HCT116 (cell line): Measurements from ENCODE around the gene ETHE1. TPM values are rescaled to one million over a fixed set of nuclear protein-coding genes. Genes with fewer than 3 reads are reported as not detected.
A peak's percentile ranks its signal among the peaks of the same experiment; 100 is the strongest.

Source experiments
- ATAC-seq: fragments of 200-7000 bp; cut with Tn5 transposase; 2 replicates; pipeline ENCODE4 v1.9.1; 2020; ENCODE audit warnings: mild to moderate bottlenecking, moderate library complexity
- BruUV-seq: library from RNA; stranded (reverse); fragments of 400-500 nt; replicated peaks from 2 replicates; lab custom pipeline; 2021; lab: Mats Ljungman, UMichigan
- CTCF ChIA-PET: fragments of 300-600 bp; sonication (Branson Sonifier 250); formaldehyde crosslinking; loops from one replicate; lab custom pipeline; 2021; ENCODE audit warnings: antibody characterized with exemption; lab: Charles Lee
- POLR2A ChIA-PET: fragments of 300-600, 350-600 bp; sonication (Branson Sonifier 250); formaldehyde crosslinking; loops from one replicate; lab custom pipeline; 2021; ENCODE audit warnings: antibody characterized with exemption; lab: Charles Lee
- RAD21 ChIA-PET, 2 experiments: fragments of 300-600 bp; sonication (Branson Sonifier 250); formaldehyde crosslinking; loops; one replicate each; lab custom pipeline; 2023; ENCODE audit warnings: low total read pairs in 2 of 2; ENCODE audit not compliant: uncharacterized antibody in 2 of 2, unreplicated experiment in 2 of 2, low non-redundant PET in 1 of 2; lab: Charles Lee
- DNase-seq: peaks from one replicate; pipeline ENCODE4 v3.0.0-alpha.2; 2010; ENCODE audit warnings: low read depth, low spot score
- H2AFZ ChIP-seq: fragments of 200-600 bp; shearing (Covaris generic), sonication (generic); 2 replicates; pipeline ENCODE4 v1.6.1; 2017; ENCODE audit warnings: low read depth, mixed run types, mixed read lengths, antibody characterized with exemption, low read length; ENCODE audit not compliant: poor library complexity, severe bottlenecking
- H3K27ac ChIP-seq: 2 replicates; pipeline ENCODE4 v1.5.1; 2012; ENCODE audit warnings: low read depth, low read length
- H3K27me3 ChIP-seq: fragments of 200-600 bp; sonication (generic); 2 replicates; pipeline ENCODE4 v1.6.1; 2016; ENCODE audit warnings: mixed run types, low read length, mixed read lengths; ENCODE audit not compliant: insufficient read depth
- H3K36me3 ChIP-seq, 2 experiments: fragments of 200-500 bp in 1 of 2; fragments of 200-600 bp in 1 of 2; sonication (Bioruptor generic) in 1 of 2; sonication (generic) in 1 of 2; 2 replicates each; pipeline versions ENCODE4 v1.5.1 to v1.6.1; 2014 to 2016; ENCODE audit warnings: low read length in 2 of 2, inconsistent platforms in 1 of 2, mixed read lengths in 1 of 2, mixed run types in 1 of 2; ENCODE audit not compliant: insufficient read depth in 2 of 2, control insufficient read depth in 1 of 2
- H3K4me1 ChIP-seq, 2 experiments: fragments of 200-600 bp in 1 of 2; sonication (generic) in 1 of 2; 2 replicates each; pipeline versions ENCODE4 v1.5.1 to v1.6.1; 2012 to 2017; ENCODE audit warnings: low read length in 2 of 2, inconsistent platforms in 1 of 2, mild to moderate bottlenecking in 1 of 2, mixed read lengths in 1 of 2, mixed run types in 1 of 2, moderate library complexity in 1 of 2; ENCODE audit not compliant: insufficient read depth in 2 of 2, control insufficient read depth in 1 of 2
- H3K4me2 ChIP-seq: fragments of 200-600 bp; sonication (generic); 2 replicates; pipeline ENCODE4 v1.6.1; 2017; ENCODE audit warnings: mixed run types, low read length, mixed read lengths
- H3K4me3 ChIP-seq, 2 experiments: fragments of 200-600 bp in 1 of 2; sonication (generic) in 1 of 2; replicated peaks in 1 of 2; 2 replicates each; pipeline ENCODE4 v1.5.1; 2011 to 2016; ENCODE audit warnings: low read length in 2 of 2, control low read depth in 1 of 2, low read depth in 1 of 2, mild to moderate bottlenecking in 1 of 2, mixed read lengths in 1 of 2, mixed run types in 1 of 2
- H3K79me2 ChIP-seq: fragments of 200-600 bp; sonication (generic); 2 replicates; pipeline ENCODE4 v1.6.1; 2017; ENCODE audit warnings: mild to moderate bottlenecking, mixed run types, low read length, moderate library complexity, mixed read lengths; ENCODE audit not compliant: insufficient read depth
- H3K9ac ChIP-seq: fragments of 200-600 bp; sonication (generic); 2 replicates; pipeline ENCODE4 v1.6.1; 2016; ENCODE audit warnings: low read length, mixed read lengths
- H3K9me2 ChIP-seq: fragments of 200-600 bp; sonication (generic), shearing (Covaris generic); 2 replicates; pipeline ENCODE4 v1.6.1; 2017; ENCODE audit warnings: mixed run types, mild to moderate bottlenecking, moderate library complexity; ENCODE audit not compliant: insufficient read depth
- H3K9me3 ChIP-seq, 2 experiments: fragments of 200-500 bp in 1 of 2; fragments of 200-600 bp in 1 of 2; sonication (Bioruptor generic) in 1 of 2; sonication (generic) in 1 of 2; 2 replicates each; pipeline ENCODE4 v1.6.1; 2014 to 2017; ENCODE audit warnings: low read length in 2 of 2, mixed read lengths in 2 of 2, inconsistent platforms in 1 of 2, low read depth in 1 of 2, mild to moderate bottlenecking in 1 of 2, mixed run types in 1 of 2, moderate library complexity in 1 of 2; ENCODE audit not compliant: control insufficient read depth in 1 of 2, insufficient read depth in 1 of 2
- H4K20me1 ChIP-seq: fragments of 200-600 bp; sonication (generic), shearing (Covaris generic); 2 replicates; pipeline ENCODE4 v1.6.1; 2017; ENCODE audit warnings: mixed run types, mild to moderate bottlenecking, moderate library complexity; ENCODE audit not compliant: insufficient read depth
- ATF3 ChIP-seq: IDR thresholded peaks from 2 replicates; pipeline ENCODE4 v1.6.1; 2012
- CEBPB ChIP-seq: IDR thresholded peaks from 2 replicates; pipeline ENCODE4 v1.6.1; 2012; ENCODE audit warnings: low read depth
- EGR1 ChIP-seq: IDR thresholded peaks from 2 replicates; pipeline ENCODE4 v1.6.1; 2012; ENCODE audit warnings: low read depth
- SP1 ChIP-seq: IDR thresholded peaks from 2 replicates; pipeline ENCODE4 v1.6.1; 2012; ENCODE audit warnings: low read depth
- ZFX ChIP-seq: fragments of 450-650 bp; IDR thresholded peaks from 2 replicates; pipeline ENCODE4 v1.6.1; 2017
- intact Hi-C: fragments of 100-400 bp; cut with micrococcal nuclease; formaldehyde crosslinking; loops from 2 replicates; pipeline ENCODE4 v1.10.0; 2022
- total RNA-seq: library from RNA; stranded (reverse); gene quantifications from one replicate; pipeline ENCODE4 v1.2.1, GENCODE V29; 2021; ENCODE audit not compliant: unreplicated experiment

The ETHE1 gene
- total RNA-seq, 1 experiment from 2014 or later: 64.3 TPM

- H3K27ac ChIP-seq: peak overlapping the region; percentile 56; the same call in 1 of the 2 replicates
- peak overlapping the region; percentile 92 for H3K4me2 ChIP-seq
- no peaks in the 10 kb centered on the region for H3K36me3 ChIP-seq
- ChIA-PET CTCF (interaction anchor here (1.2 kb wide), 1 partner anchor 11 kb away, joined by 4 read pairs; no protein-coding TSS in a partner anchor), POLR2A (interaction anchor here (1.0 to 1.4 kb wide), 3 partner anchors 8 to 11 kb away, joined by 3 to 5 read pairs (median 4); no protein-coding TSS in a partner anchor), RAD21 (no interaction called here)
- H3K27me3 ChIP-seq: no peaks in the 10 kb centered on the region
- H2AFZ ChIP-seq: no peak overlapping the region
- H3K9me2 ChIP-seq: no peaks in the 10 kb centered on the region
- H3K4me1 ChIP-seq: peaks cover 11 to 25% of the 10 kb centered on the region in 2 experiments
- no peaks in the 10 kb centered on the region for H3K79me2 ChIP-seq
- TF ChIP-seq SP1: no peak
- TF ChIP-seq EGR1: no peak
- TF ChIP-seq ZFX: no peak
- TF ChIP-seq ATF3: no peak
- no TSS peak for BruUV-seq
- no peak for DNase-seq
- ATAC-seq: no peak
- H3K9ac ChIP-seq: peak overlapping the region; percentile 62
- H3K4me3 ChIP-seq: peak overlapping the region; percentile 45 to 57
- no peaks in the 10 kb centered on the region for H3K9me3 ChIP-seq
- intact Hi-C loops: no loop called here
- no peaks in the 10 kb centered on the region for H4K20me1 ChIP-seq
These were observed 52.5 kb downstream of the ETHE1 start for GRCh38 chr19:43474487-43474886.

GRCh38 chr19:43471091-43471490 lies 55.9 kb downstream of the ETHE1 start:
- Histone ChIP-seq H3K36me3 (no peaks in the 10 kb centered on the region), H3K79me2 (no peaks in the 10 kb centered on the region), H3K4me3 (no peak overlapping the region), H2AFZ (no peak overlapping the region), H4K20me1 (no peaks in the 10 kb centered on the region), H3K27me3 (no peaks in the 10 kb centered on the region), H3K9me2 (no peaks in the 10 kb centered on the region), H3K4me1 (peaks cover 12 to 47% of the 10 kb centered on the region in 2 experiments), H3K4me2 (no peak overlapping the region), H3K9me3 (no peaks in the 10 kb centered on the region), H3K27ac (no peak overlapping the region), H3K9ac (no peak overlapping the region)
- ChIA-PET CTCF (no interaction called here), POLR2A (no interaction called here), RAD21 (no interaction called here)
- ATAC-seq (no peak), DNase-seq (no peak)
- no peak for TF ChIP-seq CEBPB
- BruUV-seq: no TSS peak
- intact Hi-C loops: no loop called here
